Measurements from ENCODE around the gene ADCY1.

The ADCY1 gene

DNA sequence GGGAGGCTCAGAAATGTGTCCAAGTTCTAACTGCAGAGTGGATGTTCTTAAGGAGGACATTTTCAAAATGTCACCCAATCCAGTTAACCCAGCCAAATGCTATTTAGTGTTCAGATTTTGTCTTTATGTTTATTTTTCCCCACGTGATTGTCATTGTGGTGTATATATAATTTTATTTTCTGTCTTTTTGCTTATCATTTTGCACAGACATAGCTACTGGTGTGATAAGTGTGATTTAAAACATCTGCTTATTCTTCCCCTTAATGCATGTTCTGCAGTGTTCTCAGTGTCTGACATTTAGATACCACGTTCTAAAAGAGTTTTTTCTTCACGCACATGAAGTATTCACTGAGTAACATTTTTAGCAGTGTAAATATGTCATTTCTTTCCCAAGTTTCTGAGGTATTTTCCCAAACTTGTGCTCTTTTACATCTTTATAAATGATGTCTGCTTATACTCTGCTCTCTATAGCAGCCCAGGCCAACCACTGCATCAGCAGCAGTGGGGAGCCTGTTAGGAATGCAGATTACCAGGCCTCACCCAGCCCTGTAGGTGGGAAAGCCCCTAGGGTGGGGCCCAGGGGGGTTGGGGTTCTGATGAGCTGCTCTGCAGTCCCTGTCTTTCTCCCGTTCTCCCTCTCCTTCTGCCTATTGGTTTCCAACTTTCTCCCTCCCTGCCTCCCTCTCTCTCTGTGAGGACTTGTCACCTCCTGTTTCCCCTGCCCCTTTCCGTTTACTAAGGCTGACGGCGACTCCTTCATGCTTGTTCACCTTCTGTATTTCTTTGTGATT lies 20.8 kb downstream of the ADCY1 start:
- FAIRE-seq: no peak

DNA sequence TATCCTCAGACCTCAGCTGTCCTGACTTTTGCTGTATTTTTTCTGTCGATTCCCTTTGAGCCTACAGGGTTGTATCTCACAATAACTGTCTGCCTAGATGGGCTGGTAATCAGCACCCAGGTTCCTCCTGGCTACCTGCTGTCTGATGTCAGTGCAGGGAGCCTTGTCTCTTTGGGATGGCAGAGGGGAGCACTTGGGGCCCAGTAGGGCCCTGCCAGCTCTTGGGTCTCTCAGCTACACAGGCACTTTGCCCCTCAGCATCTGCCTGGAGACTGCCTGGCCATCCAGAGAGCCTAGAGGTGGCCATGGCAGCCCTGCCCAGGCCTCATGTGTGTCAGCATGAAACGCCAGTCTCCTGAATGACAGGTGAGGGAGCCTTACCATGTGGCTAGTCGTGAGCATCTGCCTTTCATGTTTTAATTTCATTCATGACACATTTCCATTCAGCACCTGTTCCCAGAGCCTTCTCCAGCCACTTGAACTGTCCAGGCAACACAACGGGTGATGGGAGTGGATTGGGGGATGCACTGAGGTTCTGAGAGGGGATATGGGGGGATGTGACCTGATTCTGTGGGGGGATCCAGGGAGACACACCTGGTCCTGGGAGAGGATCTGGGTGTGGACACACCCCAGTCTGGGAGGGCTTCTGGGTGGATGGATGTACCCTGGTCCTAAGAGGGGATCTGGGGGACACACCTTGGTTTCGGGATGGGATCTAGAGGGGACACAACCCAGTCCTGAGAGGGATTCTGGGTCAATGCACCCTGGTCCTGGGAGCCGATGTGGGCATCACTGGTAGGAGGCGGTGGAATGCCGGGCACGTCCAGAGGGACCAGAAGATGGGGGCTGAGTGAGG lies 21.9 kb downstream of the ADCY1 start:
- FAIRE-seq: no peak

DNA sequence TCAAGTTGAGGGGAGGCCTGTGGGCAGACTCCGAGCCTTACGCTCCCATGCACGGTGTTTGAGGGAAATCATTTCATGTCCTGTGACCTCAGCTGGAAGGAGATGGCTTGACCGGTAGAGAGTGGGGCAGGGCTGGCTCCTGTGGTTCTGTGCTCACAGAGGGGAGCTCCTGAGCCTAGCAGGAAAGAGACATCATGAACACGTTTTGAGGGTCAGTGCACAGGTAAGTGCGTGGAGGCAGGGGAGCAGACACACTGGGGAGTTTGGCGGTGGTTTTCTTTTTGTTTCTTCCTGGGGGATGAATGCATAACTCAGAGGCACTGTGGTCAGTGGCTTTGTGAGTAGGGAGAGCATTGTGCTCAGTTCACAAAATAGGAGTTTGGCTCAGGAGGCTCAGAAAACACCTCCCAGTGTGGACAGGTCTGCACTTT lies 22.5 kb downstream of the ADCY1 start:
- no peak for FAIRE-seq

DNA sequence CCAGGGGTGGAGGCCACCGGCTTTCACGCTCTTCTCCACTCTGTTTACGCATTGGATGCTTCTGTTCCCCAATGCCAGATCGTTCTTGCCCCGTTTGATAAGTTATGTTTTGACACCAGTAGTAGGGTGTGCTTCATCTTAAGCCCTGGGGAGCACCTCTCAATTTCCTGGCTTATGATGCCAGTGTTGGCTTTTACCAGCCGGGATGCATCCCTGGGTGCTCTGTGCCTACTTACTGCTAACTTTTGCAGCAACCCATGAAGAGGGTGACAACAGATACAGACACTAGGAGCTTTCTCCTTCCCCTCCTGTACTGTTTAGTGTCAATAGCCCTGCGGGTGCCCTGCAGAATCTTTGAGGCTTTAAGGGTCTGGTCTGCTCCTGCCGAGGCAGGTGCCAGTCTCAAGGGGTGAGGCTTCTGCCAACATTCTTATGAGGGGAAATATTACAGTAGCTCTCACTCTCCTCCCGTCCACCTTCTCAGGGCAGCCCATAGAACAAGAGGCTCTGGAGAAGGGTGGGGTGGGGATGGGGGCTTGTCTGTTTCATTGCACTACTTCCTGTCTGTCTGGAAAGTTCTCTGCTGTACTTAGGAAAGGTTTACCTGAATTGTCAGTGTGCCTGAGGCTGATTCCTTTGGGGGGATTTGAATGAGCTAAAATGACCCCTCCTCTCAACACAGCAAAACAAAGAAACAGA lies 23.3 kb downstream of the ADCY1 start:
- FAIRE-seq: no peak

DNA sequence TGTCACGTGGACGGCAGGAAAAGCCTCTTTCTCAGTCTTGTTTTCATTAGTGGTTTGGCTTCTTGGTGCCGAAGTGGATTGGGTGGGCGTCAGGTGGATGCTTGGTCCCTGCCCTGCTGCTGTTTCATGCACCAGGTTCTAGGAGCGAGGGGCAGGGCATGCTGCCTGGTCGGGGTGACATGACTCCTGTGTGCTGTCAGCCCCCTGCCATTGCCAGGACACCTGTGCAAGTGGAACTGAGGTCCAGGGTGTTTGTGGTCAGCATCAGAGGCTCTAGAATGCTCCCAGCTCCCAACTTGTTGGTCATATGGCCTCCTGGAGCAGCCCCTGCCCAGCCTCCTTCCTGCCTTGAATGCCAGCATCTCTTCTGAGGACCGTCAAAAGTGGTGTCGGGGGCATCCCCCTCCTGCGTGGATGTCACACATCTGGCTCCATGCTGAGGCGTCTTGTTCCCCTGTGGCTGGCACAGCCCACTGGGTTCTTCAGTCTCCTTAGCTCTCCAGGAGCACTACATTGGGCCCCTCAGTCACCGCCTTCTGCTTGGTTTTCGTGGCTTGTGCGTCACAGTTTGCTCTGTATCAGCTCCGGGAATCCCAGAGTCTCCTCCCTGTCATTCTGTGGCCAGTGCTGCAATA lies 24.8 kb downstream of the ADCY1 start:
- no peak for FAIRE-seq

DNA sequence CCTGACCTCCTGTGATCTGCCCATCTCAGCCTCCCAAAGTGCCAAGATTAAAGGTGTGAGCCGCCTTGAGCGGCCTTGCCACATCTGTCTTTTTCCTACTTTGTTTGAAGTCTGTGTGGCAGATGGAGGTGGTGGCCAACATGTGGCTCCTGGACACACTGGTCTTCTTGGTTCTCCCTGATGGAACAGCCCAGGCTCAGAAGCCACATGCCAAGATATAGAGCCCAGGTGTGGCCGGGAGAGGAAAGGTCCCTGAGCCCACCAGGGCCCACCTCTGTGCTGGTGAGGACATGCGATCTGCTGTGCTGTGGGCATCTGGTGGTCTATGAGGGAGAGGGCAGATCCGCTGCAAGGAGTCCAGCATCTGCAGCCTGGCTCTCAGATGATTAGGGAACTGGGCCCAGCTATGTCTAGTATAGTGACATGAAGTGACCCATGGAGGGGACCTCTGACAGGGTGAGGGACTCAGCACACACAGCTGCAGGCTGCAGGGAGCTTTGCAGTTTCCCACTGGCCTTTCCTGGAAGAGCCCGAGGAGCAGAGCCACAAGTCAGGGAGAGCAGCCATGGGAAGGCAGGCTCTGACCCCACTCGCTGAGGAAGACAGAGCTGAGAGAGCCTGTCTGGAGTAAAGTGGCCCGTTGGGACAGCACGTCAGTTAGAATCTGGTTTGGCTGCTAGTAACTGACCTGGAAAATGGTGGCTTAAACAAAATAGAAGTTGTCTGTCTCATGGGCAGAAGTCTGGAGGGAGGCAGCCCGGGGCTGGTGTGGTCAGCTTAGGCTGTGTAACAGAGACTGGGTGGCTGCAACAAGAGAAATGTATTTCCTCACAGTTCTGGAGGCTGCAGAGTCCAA lies 25.9 kb downstream of the ADCY1 start:
- no peak for FAIRE-seq

DNA sequence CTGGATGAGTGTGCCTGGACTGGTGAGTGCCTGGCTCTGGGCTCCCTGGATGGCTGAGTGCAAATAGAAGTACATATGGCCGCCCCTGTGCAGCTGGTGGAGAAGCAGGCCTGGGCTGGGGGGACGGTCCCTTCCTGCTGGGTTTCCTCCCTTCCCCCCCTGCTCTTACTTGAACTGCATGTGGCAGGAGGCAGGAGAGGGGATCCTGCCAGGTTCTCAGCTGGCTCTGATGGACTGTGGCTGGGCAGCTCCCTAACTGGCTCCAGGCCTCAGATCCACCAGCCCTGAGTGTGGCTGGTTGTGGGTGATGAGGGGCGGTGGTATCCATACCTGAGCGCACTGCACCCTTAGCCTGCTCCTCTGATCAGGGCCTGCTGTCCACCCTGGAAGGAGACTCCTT lies 26.9 kb downstream of the ADCY1 start:
- FAIRE-seq: no peak

DNA sequence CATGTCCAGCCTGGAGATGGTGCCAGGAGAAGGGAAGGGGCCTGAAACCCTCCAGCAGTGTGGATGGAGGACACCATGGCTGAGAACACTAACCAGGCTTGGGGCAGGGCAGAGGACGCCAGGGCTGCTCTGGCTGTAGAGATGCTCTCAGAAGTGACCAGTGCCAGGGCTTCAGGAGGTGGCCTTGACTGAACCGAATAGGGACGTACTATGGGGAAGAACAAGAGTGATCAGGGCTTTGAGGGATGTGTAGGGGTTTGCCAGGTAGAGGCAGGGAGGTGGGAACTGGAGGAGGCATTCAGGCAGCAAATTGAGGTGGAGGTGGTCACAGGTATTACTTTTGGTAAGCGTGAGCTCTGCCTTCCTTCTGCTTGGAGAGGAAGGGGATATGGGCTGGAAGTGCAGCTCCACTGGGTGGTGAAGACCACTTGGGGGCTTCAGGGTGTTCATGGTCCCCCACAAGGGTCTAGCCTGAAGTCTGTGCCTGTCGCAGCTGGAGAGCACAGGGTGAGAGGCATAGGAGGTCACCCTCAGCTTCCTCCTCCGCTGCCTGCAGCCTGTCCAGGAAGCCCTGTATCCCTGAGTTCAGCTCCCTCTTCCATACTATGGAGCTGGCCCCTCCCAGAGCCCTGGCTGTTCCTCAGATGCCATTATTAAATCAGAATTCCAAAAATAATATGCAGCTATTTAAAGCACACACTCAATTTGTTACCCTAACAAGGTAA lies 27.8 kb downstream of the ADCY1 start:
- no peak for FAIRE-seq

DNA sequence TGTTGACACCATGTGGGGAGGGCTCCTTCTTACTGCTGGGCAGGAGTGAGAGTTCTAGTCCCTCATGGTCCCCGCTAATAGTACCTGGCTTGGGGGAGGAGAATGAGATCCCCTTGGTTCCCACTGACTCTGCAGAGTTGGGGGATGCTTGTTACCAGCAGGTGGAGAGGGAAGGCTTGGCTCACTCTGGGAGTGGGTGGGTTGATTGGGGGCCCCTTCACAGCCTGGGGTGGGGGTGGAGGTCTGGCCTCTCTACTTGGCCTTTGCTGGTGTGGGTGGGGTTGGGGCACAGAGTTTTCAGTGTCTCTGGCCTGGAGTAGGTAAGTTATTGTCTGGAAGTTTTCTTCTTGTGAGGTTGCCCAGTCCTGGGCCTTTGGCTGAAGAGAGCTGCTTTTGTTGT lies 31.9 kb downstream of the ADCY1 start:
- FAIRE-seq: no peak

DNA sequence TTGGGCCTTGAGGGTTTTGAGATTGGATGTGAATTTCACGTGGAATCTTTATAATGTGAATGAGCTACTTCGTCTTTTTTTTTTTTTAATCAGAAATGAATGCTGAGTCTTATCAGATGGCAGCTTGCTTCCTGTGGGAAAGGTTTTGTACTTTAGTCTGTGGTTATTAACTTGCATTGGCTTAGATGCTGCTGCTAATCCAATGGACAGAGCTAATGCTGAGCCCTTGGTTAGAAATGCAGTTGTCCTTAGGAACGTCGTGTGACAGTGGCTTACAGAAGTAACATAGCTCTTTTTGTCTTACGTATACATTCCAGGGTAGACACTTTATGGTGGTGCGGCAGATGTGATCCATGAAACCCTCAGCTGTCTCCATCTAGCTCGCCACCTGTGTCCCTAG lies 32.8 kb downstream of the ADCY1 start:
- no peak for FAIRE-seq

DNA sequence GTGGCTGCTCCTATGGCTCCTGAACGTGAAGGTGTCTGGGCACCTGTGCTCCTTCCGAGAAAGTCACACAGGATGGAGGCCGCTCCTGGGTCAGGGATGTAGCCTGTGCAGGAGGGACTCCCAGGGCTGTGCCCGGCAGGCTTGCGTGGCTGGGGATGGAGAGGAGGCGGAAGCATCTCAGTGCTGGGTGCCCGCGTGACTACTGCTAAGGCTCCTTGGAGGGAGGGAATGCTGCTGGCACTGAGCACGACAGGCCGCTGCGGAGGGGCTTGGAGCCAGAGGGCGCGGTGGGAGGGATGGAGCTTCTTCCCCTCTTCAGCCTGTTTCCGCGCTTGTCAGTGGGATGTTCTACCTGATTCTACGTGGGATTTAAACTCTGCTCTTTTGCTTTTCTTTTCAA lies 35.0 kb downstream of the ADCY1 start:
- FAIRE-seq: no peak

DNA sequence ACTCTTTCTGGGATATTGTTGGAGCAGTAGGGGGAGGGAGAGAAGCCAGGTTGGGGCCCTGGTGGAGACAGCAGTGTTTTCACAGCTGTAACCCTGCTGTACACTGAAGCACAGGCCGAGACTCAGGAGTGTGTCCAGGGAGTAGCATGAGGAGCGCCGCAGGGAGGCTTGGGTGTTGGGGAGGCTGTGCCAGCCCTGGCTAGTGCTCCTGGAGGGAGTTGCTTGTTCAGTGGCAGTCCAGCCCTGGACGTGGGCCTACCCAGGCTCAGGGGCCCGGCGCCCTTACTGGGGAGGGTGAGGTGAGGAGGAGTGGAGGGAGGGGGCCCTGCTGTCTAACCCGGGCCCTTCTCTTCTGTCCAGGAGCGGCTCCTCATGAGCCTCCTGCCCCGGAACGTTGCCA lies 35.9 kb downstream of the ADCY1 start:
- no peak for FAIRE-seq

DNA sequence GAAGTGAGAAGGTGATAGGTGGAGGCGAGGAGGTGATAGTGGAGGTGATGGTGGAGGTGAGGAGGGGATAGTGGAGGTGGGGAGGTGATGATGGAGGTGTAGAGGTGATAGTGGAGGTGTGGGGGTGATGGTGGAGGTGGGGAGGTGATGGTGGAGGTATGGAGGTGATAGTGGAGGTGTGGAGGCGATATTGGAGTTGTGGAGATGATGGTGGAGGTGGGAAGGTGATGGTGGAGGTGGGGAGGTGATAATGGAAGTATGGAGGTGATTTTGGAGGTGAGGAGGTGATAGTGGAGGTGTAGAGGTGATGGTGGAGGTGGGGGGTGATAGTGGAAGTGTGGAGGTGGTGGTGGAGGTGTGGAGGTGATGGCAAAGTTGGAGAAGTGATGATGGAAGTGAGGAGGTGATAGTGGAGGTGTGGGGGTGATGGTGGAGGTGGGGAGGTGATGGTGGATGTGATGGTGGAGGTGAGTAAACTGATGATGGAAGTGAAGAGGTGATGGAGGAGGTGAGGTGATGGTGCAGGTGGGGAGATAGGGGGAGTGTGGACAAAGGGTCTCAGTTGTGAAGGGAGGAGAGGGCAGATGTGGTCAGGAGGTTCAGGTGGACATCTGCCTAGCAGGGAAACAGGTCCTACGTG lies 36.6 kb downstream of the ADCY1 start:
- FAIRE-seq: no peak

DNA sequence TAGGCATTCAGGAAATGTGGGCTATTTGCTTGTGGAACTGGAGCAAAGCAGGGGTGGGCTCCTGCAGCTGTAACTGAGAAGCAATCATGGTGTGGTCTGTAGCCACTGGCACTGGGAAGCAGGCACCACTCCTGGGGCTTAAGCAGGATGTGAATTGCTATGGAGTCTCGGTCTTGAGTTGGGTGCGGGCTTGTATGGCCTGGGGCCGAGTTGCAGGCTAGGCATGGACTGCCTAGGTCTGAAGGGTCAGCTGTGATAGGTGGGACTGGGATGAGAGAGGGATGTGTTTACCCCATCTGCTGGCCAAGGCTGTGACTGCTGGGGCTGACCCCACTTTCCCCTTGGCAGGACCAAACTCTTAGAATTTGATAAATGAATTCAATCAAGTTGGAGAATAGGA lies 43.0 kb downstream of the ADCY1 start:
- FAIRE-seq: no peak

DNA sequence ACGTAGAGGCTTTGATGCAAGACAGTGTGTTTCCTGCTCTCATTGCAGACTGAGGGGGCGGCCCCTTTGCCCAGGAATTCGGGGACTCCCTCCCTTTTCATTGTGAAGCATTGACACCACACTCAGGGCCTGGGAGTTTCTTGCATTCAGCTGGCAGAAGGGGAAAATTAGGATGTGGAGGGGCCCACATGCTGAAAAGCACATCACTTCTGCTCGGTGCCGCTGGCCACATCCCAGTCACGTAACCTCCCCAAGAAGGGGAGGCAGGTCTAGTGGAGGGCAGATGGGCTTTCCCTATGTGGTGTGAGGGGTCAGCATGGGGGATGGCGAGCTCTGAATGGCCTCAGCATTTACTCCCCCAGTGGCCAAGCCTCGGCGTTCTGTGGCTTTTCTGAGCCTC lies 47.9 kb downstream of the ADCY1 start:
- FAIRE-seq: no peak

DNA sequence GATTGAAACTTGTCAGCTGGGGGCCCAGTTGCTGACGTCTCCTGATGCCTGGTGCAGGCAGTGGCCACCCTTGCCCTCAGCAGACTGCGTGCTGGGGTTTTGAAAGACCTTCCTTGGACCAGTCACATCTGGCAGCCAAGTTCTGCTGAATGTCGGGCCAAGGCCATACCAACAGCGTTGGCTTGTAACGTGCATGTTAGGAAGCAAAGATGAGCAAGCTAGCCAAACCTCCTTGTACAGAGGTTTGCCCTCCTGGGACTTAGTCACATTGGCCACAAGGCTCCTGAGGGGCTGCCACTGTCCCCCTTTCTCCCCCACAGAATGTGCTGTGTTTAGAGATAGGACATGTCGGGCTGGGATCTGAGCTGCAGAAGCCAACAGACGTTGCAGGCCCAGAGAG lies 49.0 kb downstream of the ADCY1 start:
- FAIRE-seq: no peak

DNA sequence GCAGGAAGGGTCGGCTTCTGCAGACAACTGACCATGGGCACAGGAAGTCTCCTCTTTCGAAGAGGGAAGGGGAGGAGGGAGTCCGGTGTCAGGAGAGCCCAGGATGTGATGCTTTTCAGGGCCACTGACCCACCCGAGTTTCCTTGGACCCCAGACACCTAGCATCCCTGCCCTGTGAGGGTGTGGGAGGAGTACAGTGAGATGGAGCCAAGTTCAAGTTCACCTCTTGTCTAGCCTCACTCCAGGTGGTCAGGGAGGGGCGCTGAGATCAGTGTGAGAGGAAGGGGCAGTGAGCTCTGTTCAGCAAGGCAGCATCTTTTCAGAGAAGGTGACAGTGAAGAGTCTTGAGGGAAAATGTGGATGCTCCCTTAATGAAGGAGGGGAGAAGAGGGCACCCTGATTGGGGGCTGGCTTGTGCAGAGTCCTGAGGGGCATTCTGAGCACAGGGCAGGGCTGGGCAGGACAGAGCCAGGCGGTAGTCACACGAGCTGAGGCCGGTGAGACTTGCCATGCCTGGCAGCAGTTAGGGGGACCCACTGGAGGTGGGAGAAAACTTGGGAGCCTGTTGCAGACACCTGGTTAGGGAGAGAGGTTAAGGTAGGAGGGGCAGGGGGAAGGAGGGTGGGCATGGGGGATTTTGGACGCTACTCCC lies 49.7 kb downstream of the ADCY1 start:
- no peak for FAIRE-seq

DNA sequence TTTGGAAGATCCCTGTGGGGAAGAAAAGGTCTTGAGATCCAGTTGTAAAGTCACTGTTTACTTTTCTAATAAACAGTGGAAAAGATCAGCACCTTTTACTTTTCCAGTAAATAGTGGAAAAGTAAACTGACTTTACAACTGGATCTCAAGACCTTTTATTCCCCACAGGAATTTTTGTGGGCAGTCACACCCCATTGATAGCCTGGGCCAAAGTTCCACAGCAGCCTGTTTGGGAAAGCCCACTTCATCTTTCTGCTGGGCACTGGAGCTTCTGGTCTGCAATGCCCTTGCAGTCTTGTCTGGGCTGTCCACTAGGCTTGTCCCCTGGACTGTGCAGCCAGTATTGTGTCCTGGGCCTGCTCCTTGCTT lies 50.2 kb downstream of the ADCY1 start:
- FAIRE-seq: no peak

DNA sequence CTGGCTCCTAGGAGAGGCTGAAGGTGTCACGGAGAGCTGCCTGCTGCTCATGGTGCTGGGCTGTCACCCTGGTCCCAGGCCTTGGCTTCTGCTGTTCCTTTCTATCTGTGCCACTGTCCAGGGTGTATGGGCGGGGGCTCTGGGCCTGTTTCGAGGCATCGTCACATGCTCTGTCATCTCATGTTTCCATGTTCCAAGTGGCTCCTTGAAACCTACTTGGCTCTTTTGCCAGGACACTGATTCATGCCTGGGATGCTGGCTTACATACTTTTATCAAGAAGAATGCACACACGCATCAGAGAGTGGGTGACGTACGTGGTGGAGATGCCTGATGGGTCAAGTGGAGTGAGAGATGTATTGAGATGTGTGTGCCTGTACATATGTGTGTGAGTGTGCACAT lies 50.9 kb downstream of the ADCY1 start:
- FAIRE-seq: no peak

DNA sequence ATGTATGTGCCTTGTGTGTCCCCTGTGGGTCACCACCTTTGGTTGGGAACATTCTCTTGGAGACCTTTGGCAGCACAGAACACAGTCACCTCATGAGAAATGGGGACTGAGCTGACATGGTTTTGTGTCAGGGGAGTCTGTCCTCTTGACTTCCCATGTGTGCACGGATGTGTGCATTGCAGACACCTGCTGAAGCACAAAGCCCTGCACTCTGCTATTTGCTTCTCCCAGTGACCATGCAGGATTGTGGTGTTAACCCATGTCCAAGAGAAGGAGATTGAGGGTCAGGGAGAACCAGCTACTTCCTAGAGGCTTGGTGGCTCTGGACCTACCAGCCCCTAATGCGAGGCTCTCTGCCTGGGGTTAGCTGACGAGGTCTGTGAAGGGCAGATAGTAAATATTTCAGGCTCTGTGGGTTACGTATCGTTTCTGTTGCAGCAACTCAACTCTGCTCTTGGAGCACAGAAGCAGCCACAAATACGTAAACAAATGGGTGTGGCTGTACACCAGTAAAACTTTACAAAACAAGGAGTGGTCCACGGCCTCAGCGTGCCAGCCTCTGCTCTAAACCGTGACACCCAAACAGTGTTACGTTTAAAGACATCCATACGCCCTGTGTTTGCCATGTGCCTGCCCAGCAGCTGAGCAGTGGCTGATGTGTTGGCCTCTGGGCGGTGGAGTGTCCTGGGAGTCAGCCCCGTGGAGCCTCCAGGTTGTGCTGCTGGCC lies 51.7 kb downstream of the ADCY1 start:
- FAIRE-seq: no peak

All from G401.6 (cell line).